Measurements from ENCODE around the gene UBAC2.

UBAC2 gene

DNA sequence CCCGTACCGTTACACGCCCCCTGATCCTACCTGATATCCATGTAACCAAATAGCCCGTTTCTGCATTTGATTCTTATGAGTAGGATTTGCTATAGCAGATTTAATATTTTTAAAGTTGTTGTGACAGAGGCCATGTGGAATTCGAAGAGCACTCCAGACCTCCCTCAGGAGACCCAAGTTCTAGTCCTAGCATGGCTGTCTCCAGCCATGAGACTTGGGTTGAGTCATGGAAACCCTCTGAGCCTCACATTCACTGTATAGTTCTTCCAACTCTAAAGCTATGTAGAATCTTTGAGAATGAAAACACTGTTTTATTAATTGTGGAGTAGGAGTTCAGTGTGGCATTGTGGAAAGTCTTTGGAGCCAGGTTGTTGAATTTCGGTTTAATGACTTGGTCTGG, 114.5 kb downstream of the UBAC2 start:
- Histone ChIP-seq H3K27me3 (ENCODE audit: control insufficient read depth, insufficient read depth, low read length) (no peaks in the 10 kb centered on the region), H3K36me3 (ENCODE audit: control insufficient read depth, insufficient read depth, low read length) (no peaks in the 10 kb centered on the region), H3K9me3 (ENCODE audit: control insufficient read depth, low read length) (no peaks in the 10 kb centered on the region), H3K4me1 (ENCODE audit: control insufficient read depth, insufficient read depth, low read length) (no peaks in the 10 kb centered on the region), H3K9ac (ENCODE audit: low read length) (no peak overlapping the region), H3K4me3 (ENCODE audit: low read length) (no peak overlapping the region)

GRCh38 chr13:99316224-99316623, 115.6 kb downstream of the UBAC2 start:
- Histone ChIP-seq H3K9ac (ENCODE audit: low read length) (no peak overlapping the region), H3K27me3 (ENCODE audit: control insufficient read depth, insufficient read depth, low read length) (no peaks in the 10 kb centered on the region), H3K4me1 (ENCODE audit: control insufficient read depth, insufficient read depth, low read length) (no peaks in the 10 kb centered on the region), H3K4me3 (ENCODE audit: low read length) (no peak overlapping the region), H3K36me3 (ENCODE audit: control insufficient read depth, insufficient read depth, low read length) (no peaks in the 10 kb centered on the region), H3K9me3 (ENCODE audit: control insufficient read depth, low read length) (no peaks in the 10 kb centered on the region)

GRCh38 chr13:99316657-99317256, 116.1 kb downstream of the UBAC2 start:
- H3K9ac ChIP-seq (ENCODE audit: low read length): no peak overlapping the region
- no peaks in the 10 kb centered on the region for H3K4me1 ChIP-seq (ENCODE audit: control insufficient read depth, insufficient read depth, low read length)
- H3K9me3 ChIP-seq (ENCODE audit: control insufficient read depth, low read length): no peaks in the 10 kb centered on the region
- H3K27me3 ChIP-seq (ENCODE audit: control insufficient read depth, insufficient read depth, low read length): no peaks in the 10 kb centered on the region
- H3K4me3 ChIP-seq (ENCODE audit: low read length): no peak overlapping the region
- no peaks in the 10 kb centered on the region for H3K36me3 ChIP-seq (ENCODE audit: control insufficient read depth, insufficient read depth, low read length)

DNA sequence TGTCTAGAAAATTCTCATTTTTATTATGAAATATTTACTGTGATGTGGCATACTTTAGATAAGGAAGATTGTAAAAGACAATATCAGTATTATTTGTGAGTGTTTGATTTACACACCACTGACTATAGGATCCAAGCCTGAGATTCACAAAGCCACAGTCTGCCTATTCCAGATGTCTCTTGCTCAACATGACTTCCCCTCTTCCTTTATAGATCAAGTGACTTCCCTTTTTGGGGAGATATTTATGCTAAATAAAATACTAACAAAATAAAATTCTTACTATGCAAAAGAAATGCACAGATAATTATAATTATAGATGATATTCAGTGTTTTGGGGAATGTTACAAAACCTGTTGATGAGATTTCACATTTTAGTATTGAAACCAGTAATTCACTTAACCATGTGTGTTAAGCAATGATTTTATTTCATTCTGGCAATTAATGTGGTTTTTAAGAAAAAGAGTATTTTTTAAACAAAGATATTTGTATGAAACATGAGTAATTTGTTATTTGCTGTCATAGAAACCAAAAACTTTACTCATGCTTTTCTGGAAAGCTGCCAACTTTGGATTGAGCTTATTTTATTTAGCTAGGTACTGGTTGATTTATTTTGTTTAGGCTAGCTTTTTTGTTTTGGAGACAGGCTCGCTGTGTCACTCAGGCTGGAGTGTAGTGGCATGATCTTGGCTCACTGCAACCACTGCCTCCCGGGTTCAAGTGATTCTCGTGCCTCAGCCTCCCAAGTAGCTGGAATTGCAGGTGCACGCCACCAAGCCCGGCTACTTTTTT, 120.2 kb downstream of the UBAC2 start:
- Histone ChIP-seq H3K4me3 (ENCODE audit: low read length) (no peak overlapping the region), H3K27me3 (ENCODE audit: control insufficient read depth, insufficient read depth, low read length) (no peaks in the 10 kb centered on the region), H3K9ac (ENCODE audit: low read length) (no peak overlapping the region), H3K4me1 (ENCODE audit: control insufficient read depth, insufficient read depth, low read length) (no peaks in the 10 kb centered on the region), H3K36me3 (ENCODE audit: control insufficient read depth, insufficient read depth, low read length) (no peaks in the 10 kb centered on the region), H3K9me3 (ENCODE audit: control insufficient read depth, low read length) (no peaks in the 10 kb centered on the region)

DNA sequence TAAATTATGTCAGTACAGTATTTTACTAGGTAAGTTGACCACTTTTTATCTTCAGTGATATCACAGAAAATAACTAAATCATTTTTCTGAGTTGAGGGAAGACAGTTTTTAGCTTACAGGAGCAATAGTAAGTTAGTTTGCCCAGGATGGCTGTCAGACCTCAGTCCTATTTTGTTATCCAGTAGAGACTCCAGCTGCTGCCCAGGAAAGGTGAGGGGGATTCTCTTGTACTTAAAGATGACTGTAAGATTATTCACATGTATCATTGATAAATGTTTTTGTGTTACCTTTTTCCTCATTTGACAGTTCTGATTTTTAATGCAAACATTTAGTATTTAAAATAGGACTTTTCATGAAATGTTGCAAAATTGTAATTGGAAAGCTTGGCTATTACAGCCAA, 121.1 kb downstream of the UBAC2 start:
- Histone ChIP-seq H3K9ac (ENCODE audit: low read length) (no peak overlapping the region), H3K9me3 (ENCODE audit: control insufficient read depth, low read length) (no peaks in the 10 kb centered on the region), H3K36me3 (ENCODE audit: control insufficient read depth, insufficient read depth, low read length) (no peaks in the 10 kb centered on the region), H3K27me3 (ENCODE audit: control insufficient read depth, insufficient read depth, low read length) (no peaks in the 10 kb centered on the region), H3K4me3 (ENCODE audit: low read length) (no peak overlapping the region), H3K4me1 (ENCODE audit: control insufficient read depth, insufficient read depth, low read length) (no peaks in the 10 kb centered on the region)

DNA sequence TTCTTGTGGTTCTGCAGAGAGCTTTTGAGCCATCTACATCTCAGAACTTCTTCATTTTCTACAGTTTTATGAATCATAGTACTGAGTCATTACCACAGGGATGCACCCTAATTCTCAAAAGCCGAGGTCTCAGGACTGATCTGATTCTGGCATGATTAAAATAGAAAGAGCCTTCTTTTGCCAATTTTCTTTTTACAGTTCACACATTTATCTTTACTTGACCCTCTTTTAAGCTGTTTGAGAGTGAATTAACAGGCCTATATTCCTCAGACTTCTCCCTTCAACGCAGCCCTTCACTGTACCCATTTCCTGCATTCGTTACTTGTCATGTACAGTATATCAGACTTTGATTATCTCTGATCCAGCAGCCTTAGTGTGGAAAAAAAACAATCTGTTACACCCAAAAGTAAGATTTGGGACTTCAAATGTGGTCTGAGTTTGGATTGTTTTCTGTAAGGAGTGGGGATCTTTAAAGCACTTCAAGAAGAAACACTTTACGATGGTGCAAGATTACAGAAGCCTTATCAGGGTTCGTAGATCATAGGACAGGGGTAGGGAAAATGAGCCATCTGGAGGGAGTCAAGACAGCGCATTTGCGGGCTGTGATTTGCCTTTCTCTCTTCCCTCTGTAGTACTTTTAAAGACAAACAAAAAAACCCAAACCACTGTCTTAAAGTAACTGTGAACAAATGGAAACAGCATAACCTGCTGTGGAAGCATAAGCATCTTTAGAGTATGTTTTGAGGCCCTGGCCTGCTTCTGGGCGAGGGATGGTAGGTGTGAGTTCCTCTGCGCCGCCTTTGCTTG, 121.8 kb downstream of the UBAC2 start:
- H3K4me3 ChIP-seq (ENCODE audit: low read length): no peak overlapping the region
- no peaks in the 10 kb centered on the region for H3K36me3 ChIP-seq (ENCODE audit: control insufficient read depth, insufficient read depth, low read length)
- no peaks in the 10 kb centered on the region for H3K27me3 ChIP-seq (ENCODE audit: control insufficient read depth, insufficient read depth, low read length)
- no peaks in the 10 kb centered on the region for H3K9me3 ChIP-seq (ENCODE audit: control insufficient read depth, low read length)
- no peak overlapping the region for H3K9ac ChIP-seq (ENCODE audit: low read length)
- H3K4me1 ChIP-seq (ENCODE audit: control insufficient read depth, insufficient read depth, low read length): no peaks in the 10 kb centered on the region

GRCh38 chr13:99323488-99323887, 122.8 kb downstream of the UBAC2 start:
- Histone ChIP-seq H3K9ac (ENCODE audit: low read length) (no peak overlapping the region), H3K36me3 (ENCODE audit: control insufficient read depth, insufficient read depth, low read length) (no peaks in the 10 kb centered on the region), H3K9me3 (ENCODE audit: control insufficient read depth, low read length) (no peaks in the 10 kb centered on the region), H3K27me3 (ENCODE audit: control insufficient read depth, insufficient read depth, low read length) (no peaks in the 10 kb centered on the region), H3K4me3 (ENCODE audit: low read length) (no peak overlapping the region), H3K4me1 (ENCODE audit: control insufficient read depth, insufficient read depth, low read length) (no peaks in the 10 kb centered on the region)

GRCh38 chr13:99326012-99326411, 125.4 kb downstream of the UBAC2 start:
- no peaks in the 10 kb centered on the region for H3K27me3 ChIP-seq (ENCODE audit: control insufficient read depth, insufficient read depth, low read length)
- H3K9ac ChIP-seq (ENCODE audit: low read length): no peak overlapping the region
- no peaks in the 10 kb centered on the region for H3K9me3 ChIP-seq (ENCODE audit: control insufficient read depth, low read length)
- no peak overlapping the region for H3K4me3 ChIP-seq (ENCODE audit: low read length)
- H3K36me3 ChIP-seq (ENCODE audit: control insufficient read depth, insufficient read depth, low read length): no peaks in the 10 kb centered on the region
- H3K4me1 ChIP-seq (ENCODE audit: control insufficient read depth, insufficient read depth, low read length): no peaks in the 10 kb centered on the region

- Histone ChIP-seq H3K9ac (ENCODE audit: low read length) (no peak overlapping the region), H3K4me1 (ENCODE audit: control insufficient read depth, insufficient read depth, low read length) (no peaks in the 10 kb centered on the region), H3K9me3 (ENCODE audit: control insufficient read depth, low read length) (no peaks in the 10 kb centered on the region), H3K36me3 (ENCODE audit: control insufficient read depth, insufficient read depth, low read length) (no peaks in the 10 kb centered on the region), H3K4me3 (ENCODE audit: low read length) (no peak overlapping the region), H3K27me3 (ENCODE audit: control insufficient read depth, insufficient read depth, low read length) (no peaks in the 10 kb centered on the region)
Observed at GRCh38 chr13:99327126-99327525, 126.5 kb downstream of the UBAC2 start.

DNA sequence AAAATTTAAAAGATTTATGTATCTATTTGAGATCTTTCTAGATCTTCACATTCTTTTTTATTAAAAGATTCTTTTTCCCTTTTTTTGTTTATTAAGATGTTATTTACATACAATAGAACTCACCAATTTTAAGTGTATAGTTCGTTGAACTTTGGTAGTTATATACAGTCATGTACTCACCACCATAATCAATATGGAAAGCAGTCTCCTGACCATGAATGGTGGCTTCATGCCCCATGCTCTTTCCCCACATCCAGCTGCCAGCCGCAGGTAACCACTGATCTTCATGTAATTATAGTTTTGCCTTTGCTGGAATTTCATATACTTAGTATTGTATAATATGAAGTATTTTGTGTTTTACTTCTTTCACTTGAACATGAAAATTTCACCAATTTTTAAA, 127.1 kb downstream of the UBAC2 start:
- Histone ChIP-seq H3K36me3 (ENCODE audit: control insufficient read depth, insufficient read depth, low read length) (no peaks in the 10 kb centered on the region), H3K4me3 (ENCODE audit: low read length) (no peak overlapping the region), H3K9ac (ENCODE audit: low read length) (no peak overlapping the region), H3K27me3 (ENCODE audit: control insufficient read depth, insufficient read depth, low read length) (no peaks in the 10 kb centered on the region), H3K9me3 (ENCODE audit: control insufficient read depth, low read length) (no peaks in the 10 kb centered on the region), H3K4me1 (ENCODE audit: control insufficient read depth, insufficient read depth, low read length) (no peaks in the 10 kb centered on the region)

DNA sequence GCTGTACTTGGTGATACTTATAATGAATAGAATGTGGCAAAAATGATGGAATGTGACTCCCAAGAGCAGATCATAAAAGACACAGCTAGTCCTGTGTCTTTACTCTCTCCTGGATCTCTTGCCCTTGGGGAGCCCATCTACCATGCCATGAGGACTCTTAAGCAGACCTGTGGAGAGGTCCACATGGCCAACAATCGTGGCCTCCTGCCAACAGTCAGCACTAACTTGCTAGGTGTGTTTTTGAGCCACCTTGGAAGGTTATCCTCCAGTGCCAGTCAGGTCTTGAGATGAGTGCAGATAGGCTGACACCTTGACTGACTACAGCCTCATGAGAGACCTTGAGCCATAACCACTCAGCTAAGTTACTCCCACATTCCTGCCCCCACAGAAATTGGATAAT, 128.8 kb downstream of the UBAC2 start:
- no peak overlapping the region for H3K4me3 ChIP-seq (ENCODE audit: low read length)
- no peaks in the 10 kb centered on the region for H3K36me3 ChIP-seq (ENCODE audit: control insufficient read depth, insufficient read depth, low read length)
- H3K9me3 ChIP-seq (ENCODE audit: control insufficient read depth, low read length): no peaks in the 10 kb centered on the region
- no peak overlapping the region for H3K9ac ChIP-seq (ENCODE audit: low read length)
- H3K27me3 ChIP-seq (ENCODE audit: control insufficient read depth, insufficient read depth, low read length): no peaks in the 10 kb centered on the region
- no peaks in the 10 kb centered on the region for H3K4me1 ChIP-seq (ENCODE audit: control insufficient read depth, insufficient read depth, low read length)

DNA sequence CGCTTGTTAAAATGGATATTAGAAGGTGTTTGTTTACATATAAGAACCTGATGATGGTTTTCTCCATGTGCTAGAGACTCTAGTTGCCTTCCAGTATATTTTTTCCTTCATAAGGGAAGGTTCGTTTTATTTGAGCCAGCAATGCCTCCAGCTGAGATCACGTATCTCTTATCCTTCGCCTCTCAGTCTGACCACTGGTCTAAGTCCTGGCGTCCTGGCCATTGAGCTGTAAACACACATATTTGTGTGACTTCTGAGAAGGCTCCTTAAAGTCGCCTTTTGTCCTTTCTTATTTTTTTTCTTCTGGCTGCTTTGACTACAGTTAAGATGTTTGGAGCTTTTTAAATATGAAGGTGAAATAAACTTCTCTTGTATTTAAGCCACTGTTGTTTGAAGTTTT, 130.3 kb downstream of the UBAC2 start:
- H3K36me3 ChIP-seq (ENCODE audit: control insufficient read depth, insufficient read depth, low read length): no peaks in the 10 kb centered on the region
- H3K9ac ChIP-seq (ENCODE audit: low read length): no peak overlapping the region
- H3K9me3 ChIP-seq (ENCODE audit: control insufficient read depth, low read length): no peaks in the 10 kb centered on the region
- H3K4me3 ChIP-seq (ENCODE audit: low read length): no peak overlapping the region
- no peaks in the 10 kb centered on the region for H3K4me1 ChIP-seq (ENCODE audit: control insufficient read depth, insufficient read depth, low read length)
- no peaks in the 10 kb centered on the region for H3K27me3 ChIP-seq (ENCODE audit: control insufficient read depth, insufficient read depth, low read length)
